Activated T-helper 1 cell treated with Interleukin-2 at 50 U/mL for 16 hours (primary cell): Measurements from ENCODE around the gene TLR3.
"Not testable (repeated sequence)": the region's sequence is repeated elsewhere in the genome, so short reads cannot be mapped to it uniquely, and the experiment has no call there.

Experiments used
- DNase-seq: peaks from one replicate; pipeline ENCODE4 v3.0.0-alpha.2; 2020; ENCODE audit warnings: low read depth

The TLR3 gene

DNA sequence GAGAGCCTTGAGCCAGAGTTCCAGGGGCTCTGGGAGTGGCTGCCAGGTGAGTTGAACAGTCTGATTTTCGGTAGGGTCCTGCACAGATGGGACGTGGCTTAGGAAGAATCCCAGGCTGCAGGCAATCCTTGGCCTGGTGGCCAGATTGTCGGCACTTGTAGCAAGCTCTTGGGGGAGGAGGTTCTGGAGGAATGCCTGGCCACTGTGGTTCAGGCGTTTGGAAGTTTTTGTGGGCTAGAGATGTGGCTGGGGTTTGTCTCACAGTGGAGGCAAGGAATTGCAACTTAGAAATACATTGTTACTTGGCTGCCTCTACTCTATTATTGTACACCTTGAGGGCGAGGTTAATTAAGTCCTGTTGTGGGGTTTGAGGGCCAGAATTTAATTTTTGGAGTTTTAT lies 21.5 kb upstream of the TLR3 start:
- DNase-seq, result not testable (repeated sequence)

DNA sequence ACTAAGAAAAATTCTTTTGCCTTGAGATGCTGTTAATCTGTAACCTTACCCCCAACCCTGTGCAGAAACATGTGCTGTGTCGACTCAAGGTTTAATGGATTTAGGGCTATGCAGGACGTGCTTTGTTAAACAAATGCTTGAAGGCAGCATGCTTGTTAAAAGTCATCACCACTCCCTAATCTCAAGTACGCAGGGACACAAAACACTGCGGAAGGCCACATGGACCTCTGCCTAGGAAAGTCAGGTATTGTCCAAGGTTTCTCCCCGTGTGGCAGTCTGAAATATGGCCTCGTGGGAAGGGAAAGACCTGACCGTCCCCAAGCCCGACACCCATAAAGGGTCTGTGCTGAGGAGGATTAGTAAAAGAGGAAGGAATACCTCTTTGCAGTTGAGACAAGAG lies 18.8 kb upstream of the TLR3 start:
- not testable (repeated sequence) for DNase-seq

DNA sequence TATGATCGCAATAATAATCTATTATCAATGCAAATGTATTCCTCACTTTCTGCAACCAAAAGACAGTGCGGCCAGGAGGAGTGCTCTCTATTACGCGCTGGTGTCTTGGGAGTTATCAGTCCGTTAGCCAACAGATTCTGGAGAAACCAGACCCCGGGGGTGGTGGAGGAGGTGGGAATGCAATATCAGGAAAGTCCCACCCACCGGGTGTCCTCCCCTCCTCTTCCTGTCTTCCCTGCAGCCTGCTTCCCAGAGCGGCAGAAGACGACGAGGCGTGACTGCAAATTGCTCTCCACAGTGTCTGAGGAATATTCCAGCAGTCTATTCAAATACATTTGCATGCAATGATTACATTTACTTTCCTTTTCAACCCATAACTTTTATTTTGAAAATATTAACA lies 17.9 kb upstream of the TLR3 start:
- no peak for DNase-seq

DNA sequence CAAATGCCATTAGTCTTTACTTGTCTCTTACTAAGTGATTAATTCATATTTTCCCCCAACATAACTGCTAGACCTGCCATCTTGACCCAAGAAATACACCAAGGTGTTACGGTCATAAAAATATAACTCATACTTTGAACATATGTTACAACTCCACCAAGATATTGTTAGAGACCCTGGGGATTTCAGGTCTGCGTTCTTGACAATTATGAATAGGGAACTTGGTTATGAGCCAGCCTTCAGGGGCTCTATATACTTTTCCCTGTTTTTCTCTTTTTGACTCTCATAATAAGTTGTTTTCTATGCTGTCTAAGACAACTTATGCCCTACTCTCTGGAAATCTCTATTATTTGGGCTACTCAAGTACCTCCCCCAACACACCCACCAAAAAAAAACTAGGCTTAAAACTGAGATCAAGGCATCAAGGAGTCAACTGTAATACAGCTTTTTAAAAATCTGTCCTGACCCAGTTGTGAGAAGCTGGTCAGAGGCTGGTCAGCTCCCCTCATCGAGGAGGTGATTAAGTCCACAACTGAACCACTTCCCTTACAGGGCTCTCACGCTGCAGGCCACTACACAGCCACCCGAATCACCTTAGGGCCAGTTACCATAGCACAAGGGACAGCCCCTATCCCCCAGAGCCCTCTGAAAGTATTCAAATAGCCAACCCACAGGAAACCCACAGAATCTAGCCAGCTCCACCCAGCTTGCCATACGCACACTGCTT lies 10.5 kb upstream of the TLR3 start:
- no peak for DNase-seq

DNA sequence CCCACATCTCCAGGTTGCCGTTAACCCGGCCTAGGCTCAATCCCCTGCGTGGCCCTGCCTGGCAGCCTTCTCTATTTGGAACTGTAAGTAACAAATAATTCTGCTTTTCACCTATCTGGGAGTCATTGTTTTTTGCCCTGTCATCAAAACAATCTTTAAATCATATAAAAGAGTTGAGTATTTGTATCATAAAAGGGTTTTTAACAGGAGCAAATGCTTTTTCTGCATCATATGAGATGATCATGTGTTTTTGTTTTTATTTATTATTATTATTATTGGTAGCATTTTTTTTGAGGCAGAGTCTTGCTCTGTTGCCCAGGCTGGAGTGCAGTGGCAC lies 10.0 kb upstream of the TLR3 start:
- DNase-seq, result no peak

DNA sequence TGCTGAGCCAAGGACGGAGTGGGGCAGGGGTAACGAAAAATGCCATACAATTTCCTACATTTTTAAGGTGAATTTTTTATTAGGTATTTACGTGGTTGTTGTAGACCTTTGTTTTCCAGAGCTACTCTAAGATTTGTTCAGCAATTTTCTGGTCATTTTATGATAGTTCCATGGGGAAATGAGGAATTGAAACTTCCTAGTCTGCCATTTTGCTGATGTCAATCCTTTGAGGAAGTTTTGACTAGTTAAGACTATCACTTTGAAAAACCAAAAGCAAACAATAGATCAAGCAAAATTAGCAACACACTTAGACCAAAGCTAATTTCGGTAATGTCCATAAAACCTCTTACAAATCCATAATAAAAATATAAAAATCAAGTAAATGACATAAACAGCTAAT lies 7.0 kb upstream of the TLR3 start:
- DNase-seq, result no peak

DNA sequence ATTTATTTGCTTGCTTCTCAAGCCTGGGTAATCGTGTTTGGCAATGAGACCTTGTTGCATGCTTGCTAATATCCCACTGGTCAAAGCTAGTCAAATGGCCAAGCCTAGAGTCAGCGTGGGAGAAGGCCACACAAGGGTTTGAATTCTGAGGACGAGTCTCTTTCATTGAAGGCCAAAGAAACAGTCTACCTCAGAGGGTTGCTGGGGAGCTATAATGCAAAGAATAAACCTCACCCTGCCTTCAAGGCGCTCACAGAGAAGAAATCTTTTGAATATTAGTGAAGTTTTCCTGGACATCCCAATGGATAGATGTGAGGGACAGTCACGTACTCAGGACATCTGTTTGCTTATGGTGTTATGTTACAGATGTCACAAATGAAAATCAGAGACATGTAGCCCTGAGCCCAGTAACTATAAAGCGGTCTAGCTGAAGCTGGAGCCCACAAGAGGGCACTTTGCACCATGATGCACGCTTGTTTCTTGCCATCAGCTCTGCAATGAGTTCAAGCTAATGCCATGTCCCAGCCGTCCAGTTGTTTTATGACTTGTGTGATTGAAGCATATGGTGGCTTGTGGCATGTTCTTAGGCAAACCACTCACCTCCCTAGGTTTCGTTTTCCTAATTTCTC lies 1.1 kb upstream of the TLR3 start:
- DNase-seq, result no peak

DNA sequence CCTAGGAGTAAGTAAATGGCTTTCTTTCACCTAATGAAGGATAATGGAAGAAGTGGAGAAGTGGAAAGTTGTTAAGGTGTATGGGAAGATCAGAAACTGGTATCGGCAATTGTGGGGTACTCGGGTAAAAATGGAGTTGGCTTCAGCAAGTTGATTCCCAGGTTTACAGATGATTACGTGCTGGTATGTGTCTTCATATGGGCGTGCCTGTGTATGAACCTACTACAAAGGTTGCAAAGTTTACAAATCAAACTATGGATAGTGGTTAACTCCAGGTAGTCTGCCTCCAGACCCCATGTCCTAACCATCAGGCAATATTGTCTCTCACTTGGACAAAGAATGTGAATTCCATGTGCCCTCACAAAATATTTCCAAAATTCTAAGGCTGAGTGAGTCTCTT lies 773 bp downstream of the TLR3 start:
- DNase-seq, result no peak

DNA sequence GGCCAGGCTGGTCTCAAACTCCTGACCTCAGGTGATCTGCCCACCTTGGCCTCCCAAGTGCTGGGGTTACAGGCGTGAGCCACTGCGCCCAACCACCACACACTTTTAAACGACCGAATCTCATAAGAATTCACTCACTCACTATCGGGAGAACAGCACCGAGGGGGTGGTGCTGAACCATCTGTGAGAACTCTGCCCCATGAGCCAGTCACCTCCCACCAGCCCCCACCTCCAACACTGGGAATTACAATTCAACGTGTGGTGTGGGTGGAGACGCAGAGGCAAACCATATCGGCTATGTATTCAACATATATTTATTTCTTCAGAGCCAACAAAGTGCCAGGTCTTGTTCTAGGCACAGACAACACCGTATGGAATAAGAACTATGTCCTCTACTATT lies 3.6 kb downstream of the TLR3 start:
- no peak for DNase-seq

DNA sequence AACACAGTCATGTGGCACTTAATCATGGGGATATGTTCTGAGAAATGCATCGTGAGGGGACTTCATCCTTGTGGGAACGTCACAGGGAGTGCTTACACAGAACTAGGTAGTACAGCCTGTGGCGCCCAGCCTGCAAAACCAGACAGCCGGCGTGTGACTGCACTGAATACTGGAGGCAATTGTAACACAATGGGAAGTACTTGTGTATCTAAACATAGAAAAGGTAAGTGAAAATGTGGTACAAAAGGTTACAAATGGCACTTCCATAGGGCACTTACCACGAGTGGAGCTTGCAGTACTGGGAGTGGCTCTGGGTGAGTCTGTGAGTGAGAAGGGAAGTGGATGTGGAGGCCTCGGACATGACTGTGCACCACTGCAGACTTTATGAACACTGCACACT lies 5.2 kb downstream of the TLR3 start:
- no peak for DNase-seq

DNA sequence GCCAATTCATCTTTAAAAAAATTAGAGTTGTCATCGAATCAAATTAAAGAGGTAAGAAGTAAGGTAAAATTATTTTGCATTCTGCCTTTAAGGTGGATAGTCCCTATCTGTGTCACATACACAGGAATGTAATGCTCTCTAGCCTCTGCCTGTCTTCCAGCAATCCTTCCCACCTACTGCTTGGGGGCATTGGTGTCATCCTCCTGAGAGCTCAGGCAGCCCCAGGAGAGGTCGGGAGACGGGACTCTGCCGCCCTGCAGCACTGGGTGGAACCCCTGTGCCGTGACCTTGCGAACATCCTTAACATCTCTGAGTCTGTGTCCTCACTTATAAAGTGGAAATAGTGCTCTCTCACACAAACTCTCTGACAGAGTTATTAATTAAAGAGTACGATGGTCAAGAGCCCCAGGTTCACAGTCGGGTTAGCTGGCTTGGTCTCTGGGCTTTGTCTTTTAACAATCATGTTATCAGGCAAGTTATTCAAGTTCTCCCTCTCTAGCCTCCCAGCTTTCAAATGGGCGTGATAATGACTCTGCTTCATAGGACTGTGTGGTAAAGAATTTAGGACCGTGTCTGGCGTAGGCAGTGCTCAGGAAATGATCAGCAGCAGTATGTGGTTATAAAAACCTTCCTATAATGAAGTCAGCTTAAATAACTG lies 10.2 kb downstream of the TLR3 start:
- DNase-seq, result no peak

DNA sequence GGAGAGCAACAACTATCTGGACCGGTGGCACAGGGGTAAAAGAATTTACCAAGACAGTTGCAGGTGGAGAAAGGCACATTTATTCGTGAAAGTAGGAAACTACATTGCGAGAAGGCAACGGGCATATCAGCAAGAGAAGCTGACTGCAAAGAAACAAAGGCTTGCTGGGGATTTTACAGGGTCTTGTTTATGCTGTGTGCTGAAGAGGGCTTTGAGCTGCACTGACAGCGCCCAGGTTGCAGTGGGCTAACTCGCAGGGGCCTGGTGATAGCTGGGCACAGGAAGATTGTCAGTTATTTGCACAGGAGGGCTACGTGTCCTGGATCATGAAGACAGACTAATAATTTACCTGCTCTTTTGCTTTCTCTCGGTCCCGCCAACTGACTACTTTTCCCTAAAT lies 10.7 kb downstream of the TLR3 start:
- no peak for DNase-seq

DNA sequence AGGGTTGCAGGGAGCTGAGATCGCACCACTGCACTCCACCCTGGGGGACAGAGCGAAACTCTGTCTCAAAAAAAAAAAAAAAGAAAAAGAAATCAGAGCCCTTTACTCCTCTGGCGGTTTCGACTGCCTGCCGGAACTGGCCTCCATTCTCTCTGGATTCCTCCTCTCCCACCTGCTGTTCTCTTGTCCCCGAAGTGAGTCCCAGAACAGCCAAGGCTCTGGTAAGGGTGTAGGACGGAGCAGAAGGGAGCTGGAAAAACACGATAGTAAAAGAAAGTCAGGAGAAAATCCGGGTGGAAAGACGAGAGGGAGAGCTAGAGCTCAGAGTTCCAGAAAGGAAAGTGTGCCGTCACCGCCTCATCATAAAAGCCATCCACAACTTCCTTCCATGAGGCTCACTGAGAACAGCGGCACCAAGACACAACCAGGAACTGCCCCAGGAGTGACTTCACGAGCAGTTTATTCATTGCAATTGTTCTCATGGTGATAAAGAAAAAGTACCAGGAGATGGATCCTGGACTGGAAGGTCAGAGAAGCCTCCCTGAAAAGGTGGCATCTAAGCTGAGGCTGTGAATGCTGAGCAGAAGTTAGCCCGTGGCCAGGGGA lies 12.3 kb downstream of the TLR3 start:
- DNase-seq, result no peak

DNA sequence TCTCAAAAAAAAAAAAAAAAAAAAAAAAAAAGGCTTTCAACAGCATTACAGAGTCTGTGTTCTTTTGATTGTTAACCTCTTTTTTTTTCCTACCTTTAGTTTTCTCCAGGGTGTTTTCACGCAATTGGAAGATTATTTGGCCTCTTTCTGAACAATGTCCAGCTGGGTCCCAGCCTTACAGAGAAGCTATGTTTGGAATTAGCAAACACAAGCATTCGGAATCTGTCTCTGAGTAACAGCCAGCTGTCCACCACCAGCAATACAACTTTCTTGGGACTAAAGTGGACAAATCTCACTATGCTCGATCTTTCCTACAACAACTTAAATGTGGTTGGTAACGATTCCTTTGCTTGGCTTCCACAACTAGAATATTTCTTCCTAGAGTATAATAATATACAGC lies 13.3 kb downstream of the TLR3 start:
- DNase-seq, result no peak

DNA sequence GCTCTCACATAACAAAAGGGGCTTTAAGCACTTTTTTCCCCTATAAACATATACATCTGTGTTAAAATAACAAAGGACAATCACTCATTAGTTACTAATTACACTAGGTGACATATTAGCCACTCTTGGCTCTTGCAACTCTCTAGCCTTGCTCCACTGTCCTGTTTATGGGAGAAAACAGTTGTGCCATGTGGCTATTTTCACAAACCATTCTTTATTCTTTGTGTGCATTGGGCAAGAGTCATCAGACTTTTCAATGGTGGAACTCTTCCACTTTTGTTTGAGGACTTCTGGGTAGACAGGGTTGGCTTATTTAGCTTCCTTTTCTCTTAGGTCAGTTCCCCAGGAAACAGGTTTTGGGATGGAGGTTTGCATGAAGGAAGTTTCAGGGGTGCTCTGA lies 19.6 kb downstream of the TLR3 start:
- DNase-seq, result no peak

DNA sequence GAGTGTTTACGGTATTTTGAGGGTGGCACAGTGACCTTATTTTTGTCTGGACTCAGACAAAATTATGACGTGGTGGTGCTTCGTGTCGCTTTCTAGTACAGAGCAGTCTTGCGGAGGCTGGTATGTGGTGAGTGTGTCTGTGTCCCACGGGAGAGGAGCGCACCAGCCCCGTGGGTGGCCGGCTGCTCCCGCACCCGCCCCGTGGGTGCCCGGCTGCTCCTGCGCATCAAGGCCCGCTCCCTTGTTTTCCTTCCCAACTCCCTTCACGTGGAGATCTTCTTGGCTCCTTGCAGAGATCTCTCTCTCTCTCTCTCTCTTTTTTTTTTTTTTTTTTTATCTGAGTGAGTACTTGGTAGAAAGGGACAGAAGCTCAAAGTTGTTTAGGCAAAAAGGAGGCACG lies 23.3 kb downstream of the TLR3 start:
- DNase-seq, result no peak

DNA sequence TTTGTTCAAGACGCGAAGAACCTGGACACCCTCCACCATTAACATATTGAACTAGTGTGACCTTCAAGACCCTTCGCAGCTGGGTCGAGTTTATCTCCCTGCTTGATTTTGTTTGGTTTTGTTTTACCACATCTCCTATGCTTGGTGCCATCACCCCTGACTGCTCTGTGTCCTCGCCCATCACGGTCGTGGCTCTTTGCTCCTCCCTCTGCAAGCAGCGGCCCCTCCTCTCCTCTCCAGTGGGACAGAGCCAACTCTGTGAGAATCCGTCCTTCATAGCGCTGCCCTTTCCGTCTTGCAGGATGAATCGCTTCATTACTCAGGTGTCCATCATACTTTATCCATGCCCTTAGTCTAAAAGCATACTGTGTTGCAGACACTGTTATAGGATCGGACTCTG lies 26.4 kb downstream of the TLR3 start:
- no peak for DNase-seq

DNA sequence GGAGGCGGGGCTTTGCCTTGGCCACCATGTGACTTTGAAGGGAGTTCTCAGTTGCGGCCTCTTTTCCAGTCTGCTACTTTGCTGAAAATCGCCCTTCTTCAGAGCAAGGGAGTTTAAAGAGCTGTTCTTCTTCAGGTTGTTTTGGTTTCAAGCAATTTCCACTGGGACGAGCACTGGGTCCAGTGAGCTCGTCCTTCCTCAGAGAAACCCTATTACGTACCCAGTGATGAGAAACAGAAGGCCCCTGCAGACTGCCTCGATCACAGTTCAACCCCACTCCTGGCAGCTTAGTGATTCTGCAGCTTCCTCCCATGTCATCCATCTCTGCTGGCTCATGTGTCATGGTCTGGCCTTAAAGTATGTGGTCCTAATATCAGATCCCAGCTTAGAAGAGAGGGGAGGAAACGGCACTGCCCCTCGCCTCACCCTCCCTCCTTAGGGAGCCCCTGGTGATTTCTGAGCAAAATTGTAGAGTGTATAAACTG lies 27.8 kb downstream of the TLR3 start:
- no peak for DNase-seq

DNA sequence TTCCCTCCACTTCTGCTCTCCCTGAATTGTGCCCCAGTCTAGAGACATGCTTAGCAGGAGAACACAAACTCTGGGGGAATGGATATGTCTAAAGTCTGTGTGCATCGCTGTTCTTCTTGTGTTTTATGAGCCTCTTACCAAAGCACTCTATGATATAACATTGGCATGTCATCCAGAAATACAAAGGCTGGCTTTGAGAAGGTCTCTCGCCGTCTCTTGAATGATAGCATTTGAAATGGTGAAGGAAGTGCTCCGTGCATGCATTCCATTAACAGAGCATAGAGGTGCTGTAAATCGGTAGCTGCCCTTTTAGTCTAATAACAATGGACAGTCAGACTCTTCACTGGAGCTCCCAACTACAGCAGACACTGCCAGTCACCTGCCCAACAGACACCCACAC lies 28.4 kb downstream of the TLR3 start:
- no peak for DNase-seq

DNA sequence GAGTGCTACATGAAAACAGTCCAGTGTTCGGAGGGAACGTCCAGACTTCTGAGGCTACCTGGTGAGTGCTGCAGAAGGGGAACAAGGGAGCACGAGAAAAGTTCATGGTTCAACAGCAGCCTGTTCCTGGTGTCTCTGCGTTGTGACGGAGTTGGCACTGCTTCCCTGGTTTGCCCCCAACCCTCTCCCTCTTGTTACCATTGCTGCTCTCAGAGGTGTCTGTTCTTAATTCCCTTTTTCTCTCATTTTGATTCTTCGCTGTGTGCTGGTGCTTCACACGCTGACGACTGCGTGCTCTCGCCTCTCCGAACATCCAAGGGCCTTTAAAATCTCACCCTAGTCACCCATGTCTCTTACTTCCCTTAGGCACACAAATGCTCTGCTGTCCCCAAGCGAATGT lies 34.0 kb downstream of the TLR3 start:
- DNase-seq, result no peak

DNA sequence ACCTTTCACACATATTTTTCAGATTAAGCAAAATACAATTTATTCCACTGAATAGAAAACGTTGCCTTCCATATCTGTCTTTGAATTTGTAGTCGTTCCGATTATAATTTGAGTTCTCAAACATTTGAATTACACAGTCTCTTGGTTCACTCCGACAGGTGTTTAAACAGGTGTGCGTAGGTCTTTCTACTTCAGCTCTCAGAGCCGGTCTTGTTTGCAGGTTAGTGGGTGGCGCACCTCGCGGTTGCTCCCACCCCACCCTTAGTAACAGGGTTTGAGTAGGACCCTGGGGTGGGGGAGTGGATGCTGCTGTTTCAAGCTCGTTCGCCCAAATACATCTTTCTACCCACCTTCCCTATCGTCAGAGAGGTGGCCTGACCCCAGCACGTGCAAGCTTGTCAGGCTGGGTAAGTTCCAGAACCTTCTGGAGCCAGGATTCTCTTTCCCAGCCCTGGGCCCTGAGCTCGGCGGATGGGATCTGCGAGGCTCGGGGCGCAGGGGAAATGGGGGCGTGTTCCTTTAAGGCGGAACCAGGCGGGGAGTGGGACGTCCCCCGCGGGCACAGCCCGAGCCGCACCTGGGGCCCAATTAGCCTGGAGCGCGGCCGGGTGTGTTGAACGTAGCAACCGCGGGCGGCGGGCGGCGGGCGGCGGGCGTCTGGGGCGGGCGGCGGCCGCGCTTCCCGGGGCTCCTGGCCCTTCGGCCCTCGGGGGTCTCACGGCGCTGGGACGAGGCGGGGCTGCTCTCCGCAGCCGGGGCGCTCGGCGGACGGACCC lies 35.3 kb downstream of the TLR3 start, which contains the start of gene FAM149A:
FAM149A (plus strand) TSS at position 591 of the 776 bp plus-strand sequence.
- peak; percentile 4 for DNase-seq
